Measurements from ENCODE around the gene FCRLB.
"Not testable (repeated sequence)": the region's sequence is repeated elsewhere in the genome, so short reads cannot be mapped to it uniquely, and the experiment has no call there.

The FCRLB gene

DNA sequence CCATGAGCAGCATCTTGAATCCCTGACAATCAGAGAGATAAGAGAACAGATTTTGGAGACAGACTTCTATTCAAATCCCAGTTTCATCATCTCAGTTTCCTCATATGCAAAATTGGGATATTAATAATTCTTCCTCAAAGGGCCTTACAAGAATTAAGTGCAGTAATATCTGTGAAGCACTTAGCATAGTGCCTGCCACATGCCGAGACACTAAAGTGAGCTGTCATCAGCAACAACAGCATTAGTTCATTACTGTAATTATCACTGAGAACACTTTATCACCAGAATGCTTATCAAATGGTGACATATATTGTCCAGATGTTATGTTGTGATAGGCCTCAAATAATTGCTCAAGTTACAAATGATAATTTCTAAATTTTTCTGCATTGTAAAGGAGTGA is 922 bp upstream of the FCRLB start:
- DNase-seq = no peak

DNA sequence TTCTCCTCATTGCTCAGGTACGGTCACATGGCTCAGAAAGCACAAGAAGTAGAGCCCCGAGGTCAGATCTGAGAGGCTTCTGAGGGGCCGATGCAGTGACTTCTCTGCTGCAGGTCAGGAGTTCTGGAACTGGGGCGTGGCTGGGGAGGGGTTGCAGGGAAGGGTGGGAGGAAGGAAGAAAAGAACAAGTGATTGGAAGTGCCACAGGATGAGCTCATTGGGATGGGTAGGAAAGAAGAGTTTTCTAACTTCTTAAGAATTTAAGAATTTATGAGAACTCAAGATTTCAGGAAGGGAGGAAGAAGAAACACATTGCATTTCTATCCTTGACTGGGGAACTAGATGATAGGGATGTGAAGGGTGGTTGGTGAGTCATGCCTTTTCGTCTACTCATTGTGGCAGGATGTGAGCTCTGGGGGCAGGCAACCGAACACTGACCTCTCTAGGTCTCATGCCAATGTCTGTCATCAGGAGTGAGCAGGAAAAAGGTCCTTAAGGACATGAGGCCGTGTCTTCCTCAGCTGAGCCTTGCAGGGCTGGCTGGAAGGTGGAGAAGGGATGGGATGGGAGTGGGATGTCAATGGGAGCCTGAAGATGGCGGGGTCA is 497 bp downstream of the FCRLB start:
- peak in 1 of 2 donors; percentile 48 for DNase-seq

DNA sequence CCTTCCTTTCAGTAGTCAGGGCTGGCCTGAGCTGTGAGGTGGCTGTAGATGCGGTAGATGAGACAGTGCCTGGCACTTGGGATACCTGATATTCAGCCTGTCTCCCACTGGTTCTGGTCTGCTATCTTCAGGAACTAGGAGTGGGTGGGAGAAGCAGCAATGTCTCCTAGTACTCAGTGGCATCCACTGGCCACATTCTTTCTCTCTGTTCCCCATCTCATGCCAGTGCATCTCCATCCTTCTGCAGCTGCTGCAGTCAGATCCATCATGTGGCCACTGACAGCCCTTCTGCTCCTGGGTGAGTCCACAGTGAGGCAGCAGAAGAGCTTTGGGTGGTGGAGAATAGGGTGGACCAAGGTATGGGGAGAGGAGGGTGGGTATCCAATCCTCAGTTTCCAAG is 1.1 kb downstream of the FCRLB start:
- DNase-seq = no peak

DNA sequence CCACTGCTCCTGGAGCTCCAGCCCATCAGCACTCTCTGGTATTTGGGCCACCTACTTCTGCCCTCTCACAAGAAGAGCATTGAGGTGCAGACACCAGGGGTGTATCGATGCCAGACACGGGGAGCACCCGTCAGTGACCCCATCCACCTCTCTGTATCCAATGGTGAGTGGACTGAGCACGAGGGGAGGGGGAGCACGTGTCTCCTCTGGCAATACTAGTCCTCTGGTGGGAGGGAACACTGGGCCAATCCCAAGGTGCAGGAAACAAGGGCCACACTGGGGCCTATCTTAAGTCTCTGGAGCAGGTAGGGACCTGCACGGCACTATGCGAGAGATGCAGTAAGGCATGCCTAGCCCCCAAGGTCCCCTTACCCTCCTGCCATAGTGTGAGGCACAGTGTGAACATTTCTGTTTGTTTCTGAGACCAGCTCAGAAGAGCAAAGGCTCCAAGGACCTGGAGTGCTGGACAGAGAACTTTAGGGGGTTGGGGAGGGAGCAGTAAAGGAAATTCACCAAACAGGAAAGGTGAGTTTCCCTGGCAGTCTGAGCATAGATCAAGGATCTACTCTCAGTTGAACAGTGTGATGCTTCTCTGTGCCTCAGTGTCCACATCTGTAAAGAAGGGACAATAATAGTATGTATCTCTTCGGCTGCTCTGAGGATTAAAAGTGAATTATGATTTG is 2.3 kb downstream of the FCRLB start:
- DNase-seq = no peak

DNA sequence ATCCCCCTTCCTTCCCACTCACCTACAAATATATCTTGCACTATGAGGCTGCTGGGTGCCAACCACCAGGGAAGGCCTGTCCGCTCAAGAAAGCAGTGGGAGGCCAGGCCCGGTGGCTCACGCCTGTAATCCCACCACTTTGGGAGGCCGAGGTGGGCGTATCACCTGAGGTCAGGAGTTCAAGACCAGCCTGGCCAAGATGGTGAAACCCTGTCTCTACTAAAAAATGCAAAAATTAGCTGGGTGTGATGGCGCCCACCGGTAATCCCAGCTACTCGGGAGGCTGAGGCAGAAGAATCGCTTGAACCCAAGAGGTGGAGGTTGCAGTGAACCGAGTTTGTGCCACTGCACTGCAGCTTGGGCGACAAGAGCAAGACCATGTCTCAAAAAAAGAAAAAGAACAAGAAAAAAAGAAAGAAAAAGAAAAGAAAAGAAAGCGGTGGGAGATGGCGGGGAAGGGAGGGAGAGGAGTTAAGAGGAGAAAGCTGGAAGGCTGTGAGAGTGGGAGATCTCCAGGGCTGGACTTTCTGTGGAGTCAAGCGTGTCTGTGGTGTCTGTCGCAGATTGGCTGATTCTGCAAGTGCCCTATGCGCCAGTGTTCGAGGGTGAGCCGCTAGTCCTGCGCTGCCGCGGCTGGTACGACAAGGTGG is 4.0 kb downstream of the FCRLB start:
- not testable (repeated sequence) for DNase-seq

DNA sequence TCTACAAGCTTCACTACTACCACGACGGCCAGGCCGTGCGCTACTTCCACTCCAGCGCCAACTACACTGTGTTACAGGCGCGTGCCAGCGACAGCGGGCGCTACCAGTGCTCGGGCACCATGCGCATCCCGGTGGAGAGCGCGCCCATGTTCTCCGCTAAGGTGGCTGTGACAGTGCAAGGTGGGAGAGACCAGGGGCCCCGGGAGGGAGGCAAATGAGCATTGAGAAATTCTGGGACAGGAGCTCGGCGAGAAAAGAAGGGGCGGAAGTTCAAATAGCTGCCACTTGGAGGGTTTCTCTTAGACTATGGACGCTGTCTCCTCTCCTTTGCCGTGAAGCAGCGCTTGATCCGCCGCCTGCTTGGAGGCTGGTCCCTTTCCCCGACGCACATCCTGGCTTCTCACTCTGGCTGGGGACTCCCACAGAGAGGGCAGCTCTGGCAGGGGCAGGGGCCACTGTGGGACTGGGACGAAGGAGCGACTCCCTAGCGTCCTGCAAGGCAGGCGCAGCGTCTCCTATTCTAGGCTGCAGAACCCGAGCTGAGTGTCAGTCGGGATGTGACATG is 4.6 kb downstream of the FCRLB start:
- peak; percentile 26 to 27 for DNase-seq

DNA sequence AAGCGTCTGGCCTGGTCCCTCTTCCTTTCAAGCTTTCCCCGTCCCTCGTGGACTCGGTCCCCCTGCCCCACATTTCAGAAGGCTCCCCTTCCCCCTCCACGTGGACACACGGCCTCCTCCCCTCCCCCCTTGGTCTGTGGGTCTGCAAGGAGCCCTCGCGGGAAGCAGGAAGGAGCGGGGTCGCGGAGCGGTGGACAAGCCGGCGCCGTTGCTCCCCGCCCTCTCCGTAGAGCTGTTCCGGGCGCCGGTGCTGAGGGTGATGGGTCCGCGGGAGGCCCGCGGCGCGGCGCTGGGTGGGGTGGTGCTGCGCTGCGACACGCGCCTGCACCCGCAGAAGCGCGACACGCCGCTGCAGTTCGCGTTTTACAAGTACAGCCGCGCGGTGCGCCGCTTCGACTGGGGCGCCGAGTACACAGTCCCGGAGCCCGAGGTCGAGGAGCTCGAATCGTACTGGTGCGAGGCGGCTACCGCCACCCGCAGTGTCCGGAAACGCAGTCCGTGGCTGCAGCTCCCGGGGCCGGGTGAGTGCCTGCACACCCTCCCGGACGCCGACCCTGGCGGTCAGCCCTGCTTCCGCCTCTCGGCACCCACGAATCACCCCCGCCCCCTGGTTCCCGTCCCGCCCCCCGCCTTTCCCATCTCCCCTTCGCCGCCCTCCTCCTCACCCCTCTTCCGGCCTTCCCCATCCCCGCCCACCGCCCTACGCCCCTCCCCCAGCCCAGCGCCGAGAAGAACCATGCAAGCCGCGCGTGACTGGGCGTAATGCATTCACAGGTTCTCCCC is 5.3 kb downstream of the FCRLB start:
- peak; percentile 70 to 73 for DNase-seq

DNA sequence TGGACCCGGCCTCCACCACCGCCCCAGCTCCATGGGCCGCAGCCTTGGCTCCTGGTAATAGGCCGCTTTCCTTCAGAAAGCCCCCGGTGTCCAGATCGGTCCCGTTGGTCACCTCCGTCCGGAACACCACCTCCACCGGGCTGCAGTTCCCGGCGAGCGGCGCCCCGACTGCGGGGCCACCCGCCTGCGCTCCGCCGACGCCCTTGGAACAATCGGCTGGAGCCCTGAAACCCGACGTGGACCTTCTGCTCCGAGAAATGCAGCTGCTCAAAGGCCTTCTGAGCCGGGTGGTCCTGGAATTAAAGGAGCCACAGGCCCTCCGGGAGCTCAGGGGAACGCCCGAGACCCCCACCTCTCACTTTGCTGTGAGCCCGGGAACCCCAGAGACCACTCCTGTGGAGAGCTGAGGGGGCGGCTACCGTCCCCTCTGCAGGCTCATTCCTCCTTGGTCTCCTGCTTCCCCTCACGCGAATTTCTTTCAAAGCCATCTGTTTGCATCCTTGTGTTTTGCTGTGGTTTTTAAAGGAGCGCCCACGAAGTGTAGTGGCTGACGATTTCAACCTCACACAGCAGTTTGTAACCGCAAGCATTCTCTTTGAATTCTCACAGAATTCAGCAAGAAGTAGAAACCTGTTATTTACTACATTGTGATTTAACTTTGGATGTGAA is 6.0 kb downstream of the FCRLB start:
- DNase-seq = peak; percentile 27 to 60

DNA sequence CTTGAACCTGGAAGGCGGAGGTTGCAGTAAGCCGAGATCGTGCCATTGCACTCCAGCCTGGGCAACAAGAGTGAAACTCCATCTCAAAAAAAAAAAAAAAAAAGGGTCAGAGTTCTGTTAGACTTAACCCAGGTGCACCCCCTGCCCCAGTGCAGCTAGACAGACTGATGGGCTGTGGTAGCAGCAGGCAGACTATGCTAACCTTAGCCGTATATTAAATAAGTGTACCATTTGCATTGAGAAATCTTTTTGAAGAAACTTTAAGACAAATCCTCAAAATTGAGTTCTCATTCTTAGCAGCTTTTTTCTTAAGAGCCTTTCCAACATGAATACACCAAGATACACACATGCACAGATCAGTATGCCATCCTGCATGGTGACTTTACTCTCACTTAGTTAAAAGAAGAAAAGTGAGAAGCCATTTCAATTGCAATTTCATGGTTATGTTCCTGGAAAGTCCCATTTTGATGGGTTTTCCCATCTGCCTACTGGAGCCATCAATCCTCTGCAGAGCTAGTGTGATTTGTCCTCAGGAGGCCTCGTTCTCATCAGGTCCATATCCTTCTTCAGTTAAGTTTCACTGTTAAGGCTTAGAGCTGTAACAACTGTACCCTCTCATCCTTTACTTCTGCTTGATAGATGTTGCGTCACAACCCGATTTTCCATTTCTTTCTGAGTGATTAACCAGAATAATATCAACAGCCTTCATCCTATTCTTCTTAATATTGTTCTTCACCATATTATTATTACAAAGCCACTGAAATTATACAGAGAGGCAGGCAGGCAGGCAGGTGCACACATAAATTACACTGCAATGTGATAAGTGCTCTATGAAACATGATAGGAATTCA is 7.3 kb downstream of the FCRLB start:
- no peak for DNase-seq

DNA sequence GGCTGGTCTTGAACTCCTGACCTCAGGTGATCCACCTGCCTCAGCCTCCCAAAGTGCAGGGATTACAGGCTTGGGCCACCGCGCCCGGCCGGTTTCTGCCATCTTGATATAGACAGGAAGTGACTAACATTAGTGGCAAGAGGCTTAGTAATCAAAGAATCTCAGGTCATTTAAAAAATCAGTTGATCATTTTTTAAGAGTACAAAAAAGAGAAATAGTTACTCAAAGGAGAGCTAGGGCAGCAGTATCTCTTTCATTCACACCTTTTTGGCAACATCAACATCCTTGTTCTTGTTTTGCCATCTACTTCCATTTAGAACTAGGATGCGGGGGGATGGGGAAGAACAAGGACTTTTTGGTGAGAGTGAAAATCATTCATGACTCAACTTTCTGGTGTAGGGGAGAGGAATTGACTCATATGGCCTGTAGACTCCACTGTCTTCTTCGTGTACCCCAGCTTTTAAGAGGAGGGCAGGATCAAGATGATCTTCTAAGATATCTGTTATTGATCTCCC is 8.8 kb downstream of the FCRLB start:
- DNase-seq = no peak

DNA sequence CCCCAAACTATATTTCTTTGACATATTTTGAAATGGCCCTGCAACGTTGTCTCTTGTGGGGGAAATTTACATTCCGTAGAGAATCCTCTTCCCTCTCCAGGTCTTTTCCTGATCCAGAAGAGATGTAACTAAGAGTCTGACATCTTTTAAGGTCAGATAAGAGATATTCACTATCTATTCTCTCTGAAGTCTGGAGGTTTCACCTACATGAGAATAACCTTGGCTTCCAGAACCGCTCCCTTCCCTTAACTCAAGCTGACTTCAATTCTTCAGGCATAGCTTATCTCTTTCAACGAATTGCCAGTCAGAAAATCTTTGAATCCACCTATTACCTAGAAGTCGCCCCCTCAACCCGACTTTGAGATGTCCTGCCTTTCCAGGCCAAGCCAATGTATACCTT is 9.9 kb downstream of the FCRLB start:
- no peak for DNase-seq

DNA sequence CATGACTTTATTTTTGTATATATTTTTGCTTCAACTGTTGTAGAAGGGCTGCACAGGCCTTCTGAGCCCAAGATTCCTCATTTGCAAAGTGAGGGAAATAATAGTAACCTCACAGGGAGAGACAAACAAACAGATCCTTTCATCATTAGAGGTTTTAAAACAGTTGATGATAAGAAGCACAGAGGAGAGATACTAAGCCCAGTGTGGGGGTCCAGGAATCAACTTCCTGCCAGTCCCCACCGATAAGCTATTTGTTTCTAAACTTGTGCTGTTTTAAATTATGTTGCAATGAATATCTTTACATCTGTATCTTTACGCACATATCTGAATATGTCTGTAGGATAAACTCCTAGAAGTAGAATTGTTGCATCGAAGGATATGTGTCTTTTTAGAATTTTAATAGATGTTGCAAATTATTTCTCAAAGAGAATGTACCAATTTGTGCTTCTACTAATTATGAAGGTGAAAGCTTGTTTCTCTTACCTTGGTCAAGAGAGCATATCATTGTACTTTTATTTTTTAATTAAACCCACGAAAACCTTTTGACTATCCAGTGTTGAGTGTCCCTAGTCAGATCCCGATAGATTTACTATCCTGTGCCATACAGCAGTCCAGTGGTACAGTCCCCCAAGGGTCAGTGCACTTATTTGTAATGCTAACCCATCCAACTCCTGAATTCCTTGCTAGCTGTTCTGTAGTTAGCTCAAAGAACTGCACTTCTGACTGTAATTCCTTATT is 10.8 kb downstream of the FCRLB start:
- no peak for DNase-seq

DNA sequence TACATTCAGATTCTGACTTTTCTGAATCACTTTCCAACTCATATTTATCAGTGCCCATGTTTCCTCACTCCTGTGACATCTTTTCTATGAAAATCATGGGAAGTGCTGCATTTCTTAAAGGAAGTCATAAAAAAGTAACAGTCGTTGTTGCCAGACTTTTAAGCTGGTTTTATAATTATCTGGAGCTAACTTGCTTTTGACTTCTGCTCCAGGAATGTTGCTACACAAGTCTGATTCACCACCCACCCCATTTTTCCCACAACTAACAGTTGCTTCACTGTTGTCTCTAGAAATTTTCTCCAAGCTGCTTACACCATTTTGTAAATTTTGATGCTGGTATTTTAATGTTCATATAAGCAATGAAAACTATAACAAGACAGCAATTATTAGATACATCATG is 12.2 kb downstream of the FCRLB start:
- DNase-seq = no peak

DNA sequence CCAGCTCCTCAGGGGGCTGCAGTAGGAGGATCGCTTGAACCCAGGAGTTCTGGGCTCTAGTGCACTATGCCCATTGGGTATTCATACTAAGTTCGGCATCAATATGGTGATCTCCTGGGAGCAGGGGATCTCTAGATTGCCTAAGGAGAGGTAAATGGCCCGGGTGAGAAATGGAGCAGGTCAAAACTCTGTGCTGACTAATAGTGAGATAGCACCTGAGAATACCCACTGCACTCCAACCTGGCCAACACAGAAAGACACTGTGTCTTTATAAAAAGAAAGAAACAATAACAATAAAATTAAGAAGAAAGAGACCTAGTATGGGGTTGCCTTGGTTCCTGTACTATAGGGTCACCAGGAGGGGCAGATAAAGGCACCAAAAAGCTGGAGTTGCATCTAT is 14.5 kb downstream of the FCRLB start:
- DNase-seq = no peak

DNA sequence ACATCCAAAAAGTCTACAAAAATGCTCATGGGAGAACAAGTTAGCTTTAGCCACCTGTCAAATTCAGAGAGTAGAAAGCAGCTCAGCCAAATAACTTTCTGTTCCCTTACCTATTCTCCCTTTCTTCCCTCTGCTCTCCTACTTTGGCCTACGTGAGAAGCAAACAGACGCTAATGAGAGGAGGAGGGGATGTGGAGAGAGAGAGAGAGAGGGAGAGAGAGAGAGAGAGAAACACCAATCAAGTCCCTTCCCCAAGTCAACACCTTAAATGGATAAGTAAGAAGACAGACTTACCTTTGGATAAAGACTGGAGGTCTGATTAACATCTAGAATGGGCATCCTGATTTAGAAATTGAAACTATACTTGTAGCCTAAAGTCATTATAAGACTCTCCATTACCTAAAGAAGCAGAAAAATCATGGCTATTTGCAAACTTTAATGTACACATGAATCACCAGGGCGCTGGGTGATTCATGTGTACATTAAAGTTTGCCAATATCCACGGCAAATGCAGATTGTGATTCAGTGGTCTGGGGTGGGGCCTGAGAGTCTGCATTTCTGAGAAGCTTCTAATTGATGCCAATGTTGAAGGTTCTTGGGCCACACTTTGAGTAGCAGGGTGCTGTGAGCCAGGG is 15.1 kb downstream of the FCRLB start:
- no peak for DNase-seq

DNA sequence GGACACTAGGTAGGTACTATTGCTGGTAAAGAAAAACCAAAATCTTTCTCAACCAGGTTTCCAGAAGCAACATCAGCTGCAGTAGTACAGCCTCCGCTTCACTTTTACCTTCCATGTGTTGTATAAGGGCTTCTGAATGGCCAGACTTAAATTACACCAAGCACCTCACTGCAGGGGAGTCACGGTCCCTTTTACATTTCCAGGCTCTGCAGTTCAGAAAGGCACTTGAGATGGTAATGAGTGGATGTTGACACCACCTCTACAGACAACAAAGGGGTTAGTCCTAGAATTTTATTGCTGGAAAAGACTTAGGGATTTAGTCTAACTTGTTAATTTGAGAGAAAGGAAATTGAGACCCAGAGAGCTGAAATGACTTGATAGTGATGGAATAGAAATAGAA is 16.3 kb downstream of the FCRLB start:
- no peak for DNase-seq

DNA sequence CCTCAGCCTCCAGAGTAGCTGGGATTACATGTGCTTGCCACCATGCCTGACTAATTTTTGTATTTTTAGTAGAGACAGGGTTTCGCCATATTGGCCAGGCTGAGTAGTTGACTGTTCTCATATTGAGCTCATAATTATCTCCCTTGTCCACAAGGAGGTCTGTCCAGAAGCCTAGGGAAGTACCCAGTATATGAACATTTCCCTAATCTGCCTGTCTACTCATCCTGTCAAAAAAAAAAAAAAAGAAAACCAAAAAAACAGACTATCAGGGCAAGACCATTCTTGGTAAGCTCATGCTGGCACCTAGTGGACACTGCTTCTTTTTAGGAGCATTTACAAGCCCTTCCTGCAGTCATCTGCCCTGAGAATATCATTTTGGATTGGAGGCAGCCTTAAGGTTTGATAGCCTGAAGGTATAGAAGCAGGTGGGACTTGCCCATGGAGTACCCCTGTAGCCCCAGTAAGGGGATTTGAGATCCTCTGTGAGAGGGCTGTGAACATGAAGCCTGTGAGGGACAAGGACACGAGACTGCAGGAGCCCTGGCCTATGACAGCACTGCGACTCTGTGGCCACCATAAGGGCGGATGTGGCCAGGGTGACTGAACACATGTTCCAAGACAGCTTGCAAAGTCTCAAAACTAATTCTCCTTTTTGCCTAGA is 17.4 kb downstream of the FCRLB start:
- DNase-seq = peak; percentile 63 to 65

DNA sequence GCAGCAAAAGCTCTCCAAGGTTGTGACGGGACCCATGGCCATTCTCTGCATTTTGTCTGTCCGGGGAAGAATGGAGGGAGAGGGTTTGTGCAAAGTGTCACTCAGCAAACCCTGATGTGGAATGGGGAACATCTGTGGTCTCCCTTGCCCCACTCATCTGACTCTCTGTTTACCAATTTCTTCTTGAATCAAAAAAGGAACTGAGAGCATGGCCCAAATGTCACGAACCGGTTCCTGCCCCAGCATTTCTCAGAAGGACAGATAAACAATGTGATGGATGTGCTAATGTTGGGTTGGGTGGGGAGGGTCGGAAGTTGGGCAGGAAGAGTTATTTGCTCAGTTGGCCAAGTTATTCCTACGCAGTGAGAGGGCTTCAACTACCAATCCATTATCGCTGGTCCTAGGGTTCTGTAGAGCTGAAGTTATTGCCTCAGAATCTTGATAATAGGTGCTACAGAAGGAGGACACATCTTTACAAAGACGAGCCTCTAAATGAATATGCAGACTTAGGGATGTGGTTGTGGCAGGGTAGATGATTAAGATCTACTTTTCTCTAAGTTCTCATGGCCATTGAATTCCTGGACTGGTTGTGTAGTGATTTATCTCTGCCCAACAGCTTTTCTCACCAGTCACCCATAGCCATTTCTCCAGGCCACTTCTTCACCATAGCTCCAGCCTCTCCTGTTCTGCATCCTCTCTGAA is 18.7 kb downstream of the FCRLB start:
- DNase-seq = peak in 1 of 2 donors; percentile 25

DNA sequence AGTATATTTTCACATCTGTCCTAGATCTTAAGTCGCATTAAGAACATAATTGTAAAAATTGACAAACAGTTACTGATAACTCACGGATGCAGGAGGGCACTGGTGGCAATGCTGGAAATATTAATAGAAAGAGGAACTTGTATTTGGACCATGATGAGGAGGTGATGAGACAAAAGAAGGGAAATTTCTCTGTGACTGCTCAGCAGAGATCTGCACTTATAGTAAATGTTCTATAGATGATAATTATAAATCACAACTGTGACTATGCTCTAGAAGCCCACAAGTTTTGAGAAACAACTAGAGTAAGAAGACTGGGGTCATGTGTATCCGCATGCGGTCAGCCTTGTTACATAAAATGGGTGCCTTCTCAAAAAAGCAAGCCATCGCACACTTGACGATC is 19.6 kb downstream of the FCRLB start:
- DNase-seq = no peak
